ENCODE results near the gene HID1.

The HID1 gene

DNA sequence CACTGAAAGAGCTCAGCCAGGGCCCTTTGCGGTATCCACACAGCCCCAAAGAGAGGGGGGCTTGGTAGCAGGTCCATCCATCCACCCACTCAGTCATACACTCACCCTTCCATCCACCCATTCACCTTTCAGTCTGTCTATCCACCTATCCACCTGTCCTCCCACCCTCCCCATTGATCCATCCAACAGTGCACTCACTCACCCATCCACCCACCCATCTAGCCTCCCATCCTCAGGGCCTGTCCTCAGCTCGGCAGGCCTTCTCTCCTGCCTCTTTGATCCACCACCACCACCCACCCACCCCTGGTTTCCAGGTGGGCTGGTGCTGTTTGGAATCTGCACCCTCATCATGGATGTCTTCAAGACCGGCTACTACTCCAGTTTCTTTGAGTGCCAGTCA is 47.3 kb downstream of the HID1 start:
- ATAC-seq, result no peak
- TF ChIP-seq, protein P1, sequence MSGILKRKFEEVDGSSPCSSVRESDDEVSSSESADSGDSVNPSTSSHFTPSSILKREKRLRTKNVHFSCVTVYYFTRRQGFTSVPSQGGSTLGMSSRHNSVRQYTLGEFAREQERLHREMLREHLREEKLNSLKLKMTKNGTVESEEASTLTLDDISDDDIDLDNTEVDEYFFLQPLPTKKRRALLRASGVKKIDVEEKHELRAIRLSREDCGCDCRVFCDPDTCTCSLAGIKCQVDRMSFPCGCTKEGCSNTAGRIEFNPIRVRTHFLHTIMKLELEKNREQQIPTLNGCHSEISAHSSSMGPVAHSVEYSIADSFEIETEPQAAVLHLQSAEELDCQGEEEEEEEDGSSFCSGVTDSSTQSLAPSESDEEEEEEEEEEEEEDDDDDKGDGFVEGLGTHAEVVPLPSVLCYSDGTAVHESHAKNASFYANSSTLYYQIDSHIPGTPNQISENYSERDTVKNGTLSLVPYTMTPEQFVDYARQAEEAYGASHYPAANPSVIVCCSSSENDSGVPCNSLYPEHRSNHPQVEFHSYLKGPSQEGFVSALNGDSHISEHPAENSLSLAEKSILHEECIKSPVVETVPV (CRISPR knock-in tag; IDR thresholded peaks at IDR 0.05), result no peak
- TF ChIP-seq, protein P2, sequence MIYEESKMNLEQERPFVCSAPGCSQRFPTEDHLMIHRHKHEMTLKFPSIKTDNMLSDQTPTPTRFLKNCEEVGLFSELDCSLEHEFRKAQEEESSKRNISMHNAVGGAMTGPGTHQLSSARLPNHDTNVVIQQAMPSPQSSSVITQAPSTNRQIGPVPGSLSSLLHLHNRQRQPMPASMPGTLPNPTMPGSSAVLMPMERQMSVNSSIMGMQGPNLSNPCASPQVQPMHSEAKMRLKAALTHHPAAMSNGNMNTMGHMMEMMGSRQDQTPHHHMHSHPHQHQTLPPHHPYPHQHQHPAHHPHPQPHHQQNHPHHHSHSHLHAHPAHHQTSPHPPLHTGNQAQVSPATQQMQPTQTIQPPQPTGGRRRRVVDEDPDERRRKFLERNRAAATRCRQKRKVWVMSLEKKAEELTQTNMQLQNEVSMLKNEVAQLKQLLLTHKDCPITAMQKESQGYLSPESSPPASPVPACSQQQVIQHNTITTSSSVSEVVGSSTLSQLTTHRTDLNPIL (CRISPR knock-in tag; IDR thresholded peaks at IDR 0.05; ENCODE audit: low read depth), result no peak
- TF ChIP-seq ISL1 (CRISPR knock-in tag; IDR thresholded peaks at IDR 0.05) (no peak), CSDC2 (CRISPR knock-in tag; IDR thresholded peaks at IDR 0.05) (no peak), ARNTL (CRISPR knock-in tag; IDR thresholded peaks at IDR 0.05; ENCODE audit: borderline replicate concordance, low read depth) (no peak), ZNF565 (CRISPR knock-in tag; conservative IDR thresholded peaks at IDR 0.05; ENCODE audit: low read depth) (no peak), ZNF70 (CRISPR knock-in tag; IDR thresholded peaks at IDR 0.05) (no peak), BACH2 (CRISPR knock-in tag; IDR thresholded peaks at IDR 0.05; ENCODE audit: borderline replicate concordance) (no peak), OSR1 (CRISPR knock-in tag; IDR thresholded peaks at IDR 0.05) (no peak), RARB (CRISPR knock-in tag; IDR thresholded peaks at IDR 0.05) (no peak), ZFP30 (CRISPR knock-in tag; IDR thresholded peaks at IDR 0.05) (no peak)
- TF ChIP-seq, protein P3, sequence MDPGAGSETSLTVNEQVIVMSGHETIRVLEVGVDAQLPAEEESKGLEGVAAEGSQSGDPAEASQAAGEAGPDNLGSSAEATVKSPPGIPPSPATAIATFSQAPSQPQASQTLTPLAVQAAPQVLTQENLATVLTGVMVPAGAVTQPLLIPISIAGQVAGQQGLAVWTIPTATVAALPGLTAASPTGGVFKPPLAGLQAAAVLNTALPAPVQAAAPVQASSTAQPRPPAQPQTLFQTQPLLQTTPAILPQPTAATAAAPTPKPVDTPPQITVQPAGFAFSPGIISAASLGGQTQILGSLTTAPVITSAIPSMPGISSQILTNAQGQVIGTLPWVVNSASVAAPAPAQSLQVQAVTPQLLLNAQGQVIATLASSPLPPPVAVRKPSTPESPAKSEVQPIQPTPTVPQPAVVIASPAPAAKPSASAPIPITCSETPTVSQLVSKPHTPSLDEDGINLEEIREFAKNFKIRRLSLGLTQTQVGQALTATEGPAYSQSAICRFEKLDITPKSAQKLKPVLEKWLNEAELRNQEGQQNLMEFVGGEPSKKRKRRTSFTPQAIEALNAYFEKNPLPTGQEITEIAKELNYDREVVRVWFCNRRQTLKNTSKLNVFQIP (CRISPR knock-in tag; IDR thresholded peaks at IDR 0.05; ENCODE audit: borderline replicate concordance, low read depth), result no peak

DNA sequence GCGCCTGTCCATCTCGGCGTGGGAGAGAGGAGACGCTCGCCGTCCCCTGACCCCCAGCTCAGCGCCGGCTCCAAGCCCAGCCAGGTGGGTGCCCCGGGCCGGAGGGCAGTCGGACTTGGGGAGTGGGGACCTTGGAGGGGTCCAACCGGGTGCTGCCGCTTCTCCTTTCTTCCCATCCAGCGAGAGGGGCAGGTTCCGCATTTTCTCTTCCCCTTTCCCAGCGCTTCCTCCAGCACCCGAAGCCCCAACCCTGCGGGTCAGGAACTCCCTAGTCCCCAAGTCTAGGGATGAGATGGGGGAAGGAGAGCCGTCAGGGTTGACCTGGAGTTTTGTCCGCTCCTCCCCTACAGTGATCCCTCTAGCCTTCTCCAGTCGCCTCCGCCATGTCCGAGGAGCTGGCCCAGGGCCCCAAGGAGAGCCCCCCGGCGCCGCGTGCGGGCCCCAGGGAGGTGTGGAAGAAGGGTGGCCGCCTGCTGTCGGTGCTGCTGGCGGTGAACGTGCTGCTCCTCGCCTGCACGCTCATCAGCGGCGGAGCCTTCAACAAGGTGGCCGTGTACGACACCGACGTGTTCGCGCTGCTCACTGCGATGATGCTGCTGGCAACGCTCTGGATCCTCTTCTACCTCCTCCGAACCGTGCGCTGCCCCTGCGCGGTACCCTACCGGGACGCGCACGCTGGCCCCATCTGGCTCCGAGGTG is 48.2 kb downstream of the HID1 start, which contains the start of gene OTOP2:
OTOP2 (plus strand) TSS at position 24 of the 699 bp plus-strand sequence; CDS start at position 384, 360 bp downstream.
- TF ChIP-seq, protein P4, sequence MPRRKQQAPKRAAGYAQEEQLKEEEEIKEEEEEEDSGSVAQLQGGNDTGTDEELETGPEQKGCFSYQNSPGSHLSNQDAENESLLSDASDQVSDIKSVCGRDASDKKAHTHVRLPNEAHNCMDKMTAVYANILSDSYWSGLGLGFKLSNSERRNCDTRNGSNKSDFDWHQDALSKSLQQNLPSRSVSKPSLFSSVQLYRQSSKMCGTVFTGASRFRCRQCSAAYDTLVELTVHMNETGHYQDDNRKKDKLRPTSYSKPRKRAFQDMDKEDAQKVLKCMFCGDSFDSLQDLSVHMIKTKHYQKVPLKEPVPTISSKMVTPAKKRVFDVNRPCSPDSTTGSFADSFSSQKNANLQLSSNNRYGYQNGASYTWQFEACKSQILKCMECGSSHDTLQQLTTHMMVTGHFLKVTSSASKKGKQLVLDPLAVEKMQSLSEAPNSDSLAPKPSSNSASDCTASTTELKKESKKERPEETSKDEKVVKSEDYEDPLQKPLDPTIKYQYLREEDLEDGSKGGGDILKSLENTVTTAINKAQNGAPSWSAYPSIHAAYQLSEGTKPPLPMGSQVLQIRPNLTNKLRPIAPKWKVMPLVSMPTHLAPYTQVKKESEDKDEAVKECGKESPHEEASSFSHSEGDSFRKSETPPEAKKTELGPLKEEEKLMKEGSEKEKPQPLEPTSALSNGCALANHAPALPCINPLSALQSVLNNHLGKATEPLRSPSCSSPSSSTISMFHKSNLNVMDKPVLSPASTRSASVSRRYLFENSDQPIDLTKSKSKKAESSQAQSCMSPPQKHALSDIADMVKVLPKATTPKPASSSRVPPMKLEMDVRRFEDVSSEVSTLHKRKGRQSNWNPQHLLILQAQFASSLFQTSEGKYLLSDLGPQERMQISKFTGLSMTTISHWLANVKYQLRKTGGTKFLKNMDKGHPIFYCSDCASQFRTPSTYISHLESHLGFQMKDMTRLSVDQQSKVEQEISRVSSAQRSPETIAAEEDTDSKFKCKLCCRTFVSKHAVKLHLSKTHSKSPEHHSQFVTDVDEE (CRISPR knock-in tag; IDR thresholded peaks at IDR 0.05), result no peak
- TF ChIP-seq SNAI2 (CRISPR knock-in tag; IDR thresholded peaks at IDR 0.05), result no peak
- no peak for TF ChIP-seq ZC3H10 (CRISPR knock-in tag; IDR thresholded peaks at IDR 0.05)
- TF ChIP-seq, protein P2 (CRISPR knock-in tag; IDR thresholded peaks at IDR 0.05; ENCODE audit: low read depth), result no peak
- TF ChIP-seq CSDC2 (CRISPR knock-in tag; IDR thresholded peaks at IDR 0.05), result no peak
- TF ChIP-seq PPARA (CRISPR knock-in tag; IDR thresholded peaks at IDR 0.05; ENCODE audit: borderline replicate concordance), result no peak
- TF ChIP-seq ISL1 (CRISPR knock-in tag; IDR thresholded peaks at IDR 0.05), result no peak
- no peak for TF ChIP-seq GLIS3 (CRISPR knock-in tag; IDR thresholded peaks at IDR 0.05)
- no peak for TF ChIP-seq ARNTL (CRISPR knock-in tag; IDR thresholded peaks at IDR 0.05; ENCODE audit: borderline replicate concordance, low read depth)
- TF ChIP-seq ZFP3 (CRISPR knock-in tag; IDR thresholded peaks at IDR 0.05), result no peak
- TF ChIP-seq OSR1 (CRISPR knock-in tag; IDR thresholded peaks at IDR 0.05), result no peak
- TF ChIP-seq, protein P5, sequence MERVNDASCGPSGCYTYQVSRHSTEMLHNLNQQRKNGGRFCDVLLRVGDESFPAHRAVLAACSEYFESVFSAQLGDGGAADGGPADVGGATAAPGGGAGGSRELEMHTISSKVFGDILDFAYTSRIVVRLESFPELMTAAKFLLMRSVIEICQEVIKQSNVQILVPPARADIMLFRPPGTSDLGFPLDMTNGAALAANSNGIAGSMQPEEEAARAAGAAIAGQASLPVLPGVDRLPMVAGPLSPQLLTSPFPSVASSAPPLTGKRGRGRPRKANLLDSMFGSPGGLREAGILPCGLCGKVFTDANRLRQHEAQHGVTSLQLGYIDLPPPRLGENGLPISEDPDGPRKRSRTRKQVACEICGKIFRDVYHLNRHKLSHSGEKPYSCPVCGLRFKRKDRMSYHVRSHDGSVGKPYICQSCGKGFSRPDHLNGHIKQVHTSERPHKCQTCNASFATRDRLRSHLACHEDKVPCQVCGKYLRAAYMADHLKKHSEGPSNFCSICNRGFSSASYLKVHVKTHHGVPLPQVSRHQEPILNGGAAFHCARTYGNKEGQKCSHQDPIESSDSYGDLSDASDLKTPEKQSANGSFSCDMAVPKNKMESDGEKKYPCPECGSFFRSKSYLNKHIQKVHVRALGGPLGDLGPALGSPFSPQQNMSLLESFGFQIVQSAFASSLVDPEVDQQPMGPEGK (CRISPR knock-in tag; IDR thresholded peaks at IDR 0.05; ENCODE audit: borderline replicate concordance), result no peak
- TF ChIP-seq, protein P3 (CRISPR knock-in tag; IDR thresholded peaks at IDR 0.05; ENCODE audit: borderline replicate concordance, low read depth), result no peak
- no peak; the same call in 1 of the 3 replicates for ATAC-seq

All from SK-N-SH treated with all-trans-retinoic acid at 6 μM for 48 hours (cell line).